SK-N-SH (cell line): Measurements from ENCODE around the gene PSMB2. TPM values are rescaled to one million over a fixed set of nuclear protein-coding genes. Genes with fewer than 3 reads are reported as not detected.

Experiments
- CTCF ChIA-PET: fragments of 300-600, 350-600 bp; formaldehyde crosslinking; extraction: SDS; loops from one replicate; lab custom pipeline; 2021; lab: Yijun Ruan, JAX
- POLR2A ChIA-PET: fragments of 350-600 bp; sonication (Branson Sonifier 250); formaldehyde crosslinking; extraction: SDS; loops from one replicate; lab custom pipeline; 2020; ENCODE audit warnings: antibody characterized with exemption, inconsistent platforms; lab: Yijun Ruan, JAX
- DNase-seq: peaks from one replicate; pipeline ENCODE4 v3.0.0; 2012
- H2AFZ ChIP-seq: fragments of 200-600 bp; sonication (generic); 2 replicates; pipeline ENCODE4 v1.8.1; 2016; ENCODE audit warnings: antibody characterized with exemption, mild to moderate bottlenecking, low read depth
- H3F3A ChIP-seq: fragments of 200-600 bp; sonication (generic); replicated peaks from 2 replicates; pipeline ENCODE3; 2016; ENCODE audit warnings: antibody characterized with exemption, mild to moderate bottlenecking; ENCODE audit not compliant: insufficient read depth
- H3K27ac ChIP-seq, 2 experiments: fragments of 200-500 bp in 1 of 2; fragments of 200-600 bp in 1 of 2; sonication (Bioruptor generic) in 1 of 2; sonication (generic), shearing (Covaris generic) in 1 of 2; 2 replicates each; pipeline versions ENCODE4 v1.5.1 to v1.6.1; 2014 to 2016; ENCODE audit warnings: low read depth in 2 of 2, inconsistent platforms in 1 of 2, low read length in 1 of 2, mild to moderate bottlenecking in 1 of 2, mixed read lengths in 1 of 2
- H3K27me3 ChIP-seq: fragments of 200-600 bp; sonication (generic), shearing (Covaris generic); 2 replicates; pipeline ENCODE4 v1.6.1; 2016; ENCODE audit warnings: mixed run types; ENCODE audit not compliant: insufficient read depth
- H3K36me3 ChIP-seq, 2 experiments: fragments of 200-500 bp in 1 of 2; fragments of 200-600 bp in 1 of 2; sonication (Bioruptor generic) in 1 of 2; sonication (generic) in 1 of 2; replicated peaks in 1 of 2; 2 replicates each; pipeline versions ENCODE3 to v1.5.1; 2014 to 2016; ENCODE audit warnings: low read length in 1 of 2, mild to moderate bottlenecking in 1 of 2; ENCODE audit not compliant: insufficient read depth in 2 of 2, control insufficient read depth in 1 of 2
- H3K4me1 ChIP-seq, 2 experiments: fragments of 200-500 bp in 1 of 2; fragments of 200-600 bp in 1 of 2; sonication (Bioruptor generic) in 1 of 2; sonication (generic), shearing (Covaris generic) in 1 of 2; 2 replicates each; pipeline versions ENCODE4 v1.5.1 to v1.6.1; 2014 to 2016; ENCODE audit warnings: low read depth in 1 of 2, low read length in 1 of 2, mixed run types in 1 of 2; ENCODE audit not compliant: insufficient read depth in 2 of 2, control insufficient read depth in 1 of 2
- H3K4me2 ChIP-seq: fragments of 200-600 bp; sonication (generic), shearing (Covaris generic); 2 replicates; pipeline ENCODE4 v1.6.1; 2017; ENCODE audit warnings: mixed run types
- H3K4me3 ChIP-seq, 2 experiments: fragments of 200-500 bp in 1 of 2; fragments of 200-600 bp in 1 of 2; sonication (Bioruptor generic) in 1 of 2; sonication (generic), shearing (Covaris generic) in 1 of 2; 2 replicates each; pipeline versions ENCODE4 v1.5.1 to v1.8.1; 2014 to 2016; ENCODE audit warnings: low read depth in 2 of 2, inconsistent platforms in 1 of 2, low read length in 1 of 2, mild to moderate bottlenecking in 1 of 2, mixed read lengths in 1 of 2, moderate library complexity in 1 of 2
- H3K79me2 ChIP-seq: fragments of 200-600 bp; sonication (generic); 2 replicates; pipeline ENCODE4 v1.8.1; 2017; ENCODE audit warnings: mild to moderate bottlenecking; ENCODE audit not compliant: insufficient read depth
- H3K9ac ChIP-seq: fragments of 200-600 bp; sonication (generic); 2 replicates; pipeline ENCODE4 v1.6.1; 2017; ENCODE audit warnings: mixed run types
- H3K9me2 ChIP-seq: fragments of 200-600 bp; sonication (generic); 2 replicates; pipeline ENCODE4 v1.6.1; 2017; ENCODE audit warnings: mixed run types
- H3K9me3 ChIP-seq: fragments of 200-600 bp; sonication (generic); 2 replicates; pipeline ENCODE4 v1.6.1; 2017; ENCODE audit warnings: mixed run types, mild to moderate bottlenecking, moderate library complexity
- H4K20me1 ChIP-seq: fragments of 200-600 bp; sonication (generic); 2 replicates; pipeline ENCODE4 v1.6.1; 2017; ENCODE audit warnings: mild to moderate bottlenecking, mixed run types; ENCODE audit not compliant: insufficient read depth
- CHD2 ChIP-seq: fragments of 150-350 bp; IDR thresholded peaks from 2 replicates; pipeline ENCODE4 v1.6.1; 2018; ENCODE audit warnings: low read length; ENCODE audit not compliant: partially characterized antibody
- CTCF ChIP-seq: fragments of 200-600 bp; sonication (generic); IDR thresholded peaks from 2 replicates; pipeline ENCODE4 v1.6.1; 2017; ENCODE audit warnings: antibody characterized with exemption, mild to moderate bottlenecking, moderate library complexity
- ELF1 ChIP-seq: IDR thresholded peaks from 2 replicates; pipeline ENCODE4 v1.4.0; 2012
- EZH2phosphoT487 ChIP-seq: fragments of 200-600 bp; sonication (generic); IDR thresholded peaks from 2 replicates; pipeline ENCODE4 v1.6.1; 2017; ENCODE audit warnings: low read depth, mixed run types, mild to moderate bottlenecking, antibody characterized with exemption, moderate library complexity, borderline replicate concordance
- FOSL2 ChIP-seq: IDR thresholded peaks from 2 replicates; pipeline ENCODE4 v1.4.0; 2012; ENCODE audit warnings: low read depth, mild to moderate bottlenecking, moderate library complexity, borderline replicate concordance
- GATA2 ChIP-seq: sonication (generic); formaldehyde crosslinking; IDR thresholded peaks from 2 replicates; pipeline ENCODE4 v1.5.0; 2020; ENCODE audit warnings: mild to moderate bottlenecking, missing genetic modification reagents
- IRF3 ChIP-seq: fragments of 150-350 bp; IDR thresholded peaks from 2 replicates; pipeline ENCODE4 v1.6.1; 2016; ENCODE audit warnings: mild to moderate bottlenecking, low read depth, low read length
- JUND ChIP-seq: IDR thresholded peaks from 2 replicates; pipeline ENCODE4 v1.4.0; 2012
- MAX ChIP-seq: IDR thresholded peaks from 2 replicates; pipeline ENCODE4 v1.4.0; 2012; ENCODE audit warnings: low read depth
- MEF2A ChIP-seq: IDR thresholded peaks from 2 replicates; pipeline ENCODE4 v1.4.0; 2012; ENCODE audit warnings: low read depth, borderline replicate concordance
- MXI1 ChIP-seq: IDR thresholded peaks from 2 replicates; pipeline ENCODE4 v1.6.1; 2012; ENCODE audit warnings: mild to moderate bottlenecking, low read depth, low read length, improper control_type of control experiment
- NRF1 ChIP-seq: IDR thresholded peaks from 2 replicates; pipeline ENCODE4 v1.6.1; 2012; ENCODE audit warnings: low read depth, mild to moderate bottlenecking, low read length
- PBX3 ChIP-seq: IDR thresholded peaks from 2 replicates; pipeline ENCODE4; 2012
- RFX5 ChIP-seq: IDR thresholded peaks from 2 replicates; pipeline ENCODE4 v1.6.1; 2012; ENCODE audit warnings: mild to moderate bottlenecking, improper control_type of control experiment, low read length
- SIN3A ChIP-seq: IDR thresholded peaks from 2 replicates; pipeline ENCODE4 v1.6.1; 2012; ENCODE audit warnings: low read depth, mild to moderate bottlenecking, low read length, moderate library complexity, borderline replicate concordance
- USF1 ChIP-seq: IDR thresholded peaks from 2 replicates; pipeline ENCODE4 v1.4.0; 2012; ENCODE audit warnings: low read depth, borderline replicate concordance
- YY1 ChIP-seq: IDR thresholded peaks from 2 replicates; pipeline ENCODE4 v1.4.0; 2012; ENCODE audit warnings: low read depth, mild to moderate bottlenecking
- WGBS: methylation state at CpG from one replicate; pipeline ENCODE4 v1.1.6; 2017; ENCODE audit warnings: low lambda C conversion rate; 5-methylcytosine and 5-hydroxymethylcytosine counted together
- polyA plus RNA-seq, 3 experiments: library from polyadenylated mRNA; depleted of rRNA; stranded (reverse); fragments of >200 nt; gene quantifications; 2 replicates each; pipeline ENCODE4 v1.2.3, GENCODE V29; 2012

PSMB2 gene
- polyA plus RNA-seq, 1 of the 3 experiments (the other 2 are of a cell fraction) = 83.5 TPM

GRCh38 chr1:35672116-35672515 is 30.8 kb upstream of the PSMB2 start:
- Histone ChIP-seq H3F3A (no peaks in the 10 kb centered on the region), H3K36me3 (no peaks in the 10 kb centered on the region), H3K4me2 (no peak overlapping the region), H3K4me1 (no peaks in the 10 kb centered on the region; a peak in 1 of 4 replicates), H3K27ac (no peak overlapping the region), H2AFZ (no peak overlapping the region), H3K79me2 (no peaks in the 10 kb centered on the region), H3K27me3 (peaks cover 4% of the 10 kb centered on the region; the same call in 1 of the 2 replicates), H3K9me2 (no peaks in the 10 kb centered on the region), H4K20me1 (no peaks in the 10 kb centered on the region), H3K9me3 (no peaks in the 10 kb centered on the region), H3K9ac (no peak overlapping the region), H3K4me3 (no peak overlapping the region)
- no peak for TF ChIP-seq NRF1
- no peak for TF ChIP-seq MXI1
- no peak for TF ChIP-seq CHD2
- no peak for TF ChIP-seq EZH2phosphoT487
- TF ChIP-seq RFX5 = no peak
- no peak for TF ChIP-seq YY1
- no peak for TF ChIP-seq ELF1
- no peak for TF ChIP-seq PBX3
- TF ChIP-seq MAX = no peak
- no peak for TF ChIP-seq MEF2A
- no peak for TF ChIP-seq IRF3
- no peak for TF ChIP-seq FOSL2
- no peak for TF ChIP-seq SIN3A
- no peak for TF ChIP-seq USF1
- no peak for TF ChIP-seq CTCF
- TF ChIP-seq GATA2 (CRISPR knock-in tag) = no peak
- TF ChIP-seq JUND = no peak
- ChIA-PET POLR2A (no interaction called here), CTCF (interaction anchor here (1.1 to 2.6 kb wide), 2 partner anchors 13 to 43 kb away, joined by 4 to 11 read pairs; no protein-coding TSS in a partner anchor)
- DNase-seq = no peak
- WGBS = 57% methylated on average over 6 of the region's 6 CpGs
